ENCODE results near the gene ESR1.
"Not testable (repeated sequence)": the region's sequence is repeated elsewhere in the genome, so short reads cannot be mapped to it uniquely, and the experiment has no call there.

The ESR1 gene

GRCh38 chr6:151964412-151964811 lies 156.9 kb downstream of the ESR1 start:
- in situ Hi-C loops (cut with MboI; ENCODE audit: low sequenced_read_pairs) = not testable (repeated sequence)

GRCh38 chr6:151974061-151974617 lies 166.7 kb downstream of the ESR1 start:
- in situ Hi-C loops (cut with MboI; ENCODE audit: low sequenced_read_pairs) = no loop called here

- in situ Hi-C loops (cut with MboI; ENCODE audit: low sequenced_read_pairs) = no loop called here
Observed at GRCh38 chr6:151975795-151976194, 168.3 kb downstream of the ESR1 start.

- in situ Hi-C loops (cut with MboI; ENCODE audit: low sequenced_read_pairs) = not testable (repeated sequence)
Observed at GRCh38 chr6:151988199-151988598, 180.7 kb downstream of the ESR1 start.

- in situ Hi-C loops (cut with MboI; ENCODE audit: low sequenced_read_pairs) = no loop called here
Observed at GRCh38 chr6:151992091-151992490, 184.6 kb downstream of the ESR1 start.

GRCh38 chr6:151993364-151993763 lies 185.9 kb downstream of the ESR1 start:
- in situ Hi-C loops (cut with MboI; ENCODE audit: low sequenced_read_pairs) = no loop called here

GRCh38 chr6:151998784-151999183 lies 191.3 kb downstream of the ESR1 start:
- in situ Hi-C loops (cut with MboI; ENCODE audit: low sequenced_read_pairs) = no loop called here

GRCh38 chr6:151999194-151999593 lies 191.7 kb downstream of the ESR1 start:
- in situ Hi-C loops (cut with MboI; ENCODE audit: low sequenced_read_pairs) = no loop called here

GRCh38 chr6:152001408-152001807 lies 193.9 kb downstream of the ESR1 start:
- in situ Hi-C loops (cut with MboI; ENCODE audit: low sequenced_read_pairs) = no loop called here

- in situ Hi-C loops (cut with MboI; ENCODE audit: low sequenced_read_pairs) = no loop called here
Observed at GRCh38 chr6:152002306-152002705, 194.8 kb downstream of the ESR1 start.

- in situ Hi-C loops (cut with MboI; ENCODE audit: low sequenced_read_pairs) = no loop called here
Observed at GRCh38 chr6:152004036-152004566, 196.6 kb downstream of the ESR1 start.

GRCh38 chr6:152004896-152005295 lies 197.4 kb downstream of the ESR1 start:
- in situ Hi-C loops (cut with MboI; ENCODE audit: low sequenced_read_pairs) = no loop called here

- in situ Hi-C loops (cut with MboI; ENCODE audit: low sequenced_read_pairs) = no loop called here
Observed at GRCh38 chr6:152008779-152009178, 201.3 kb downstream of the ESR1 start.

- in situ Hi-C loops (cut with MboI; ENCODE audit: low sequenced_read_pairs) = no loop called here
Observed at GRCh38 chr6:152012227-152012626, 204.7 kb downstream of the ESR1 start.

- in situ Hi-C loops (cut with MboI; ENCODE audit: low sequenced_read_pairs) = no loop called here
Observed at GRCh38 chr6:152018876-152019275, 211.4 kb downstream of the ESR1 start.

- in situ Hi-C loops (cut with MboI; ENCODE audit: low sequenced_read_pairs) = no loop called here
Observed at GRCh38 chr6:152022303-152022702, 214.8 kb downstream of the ESR1 start.

- in situ Hi-C loops (cut with MboI; ENCODE audit: low sequenced_read_pairs) = no loop called here
Observed at GRCh38 chr6:152023613-152024012, 216.1 kb downstream of the ESR1 start.

- in situ Hi-C loops (cut with MboI; ENCODE audit: low sequenced_read_pairs) = no loop called here
Observed at GRCh38 chr6:152026291-152026690, 218.8 kb downstream of the ESR1 start.

GRCh38 chr6:152026744-152027143 lies 219.3 kb downstream of the ESR1 start:
- in situ Hi-C loops (cut with MboI; ENCODE audit: low sequenced_read_pairs) = not testable (repeated sequence)

- in situ Hi-C loops (cut with MboI; ENCODE audit: low sequenced_read_pairs) = not testable (repeated sequence)
Observed at GRCh38 chr6:152033765-152034164, 226.3 kb downstream of the ESR1 start.

GRCh38 chr6:152034631-152035030 lies 227.1 kb downstream of the ESR1 start:
- in situ Hi-C loops (cut with MboI; ENCODE audit: low sequenced_read_pairs) = no loop called here

GRCh38 chr6:152046118-152046517 lies 238.6 kb downstream of the ESR1 start:
- in situ Hi-C loops (cut with MboI; ENCODE audit: low sequenced_read_pairs) = no loop called here

- in situ Hi-C loops (cut with MboI; ENCODE audit: low sequenced_read_pairs) = no loop called here
Observed at GRCh38 chr6:152048921-152049320, 241.4 kb downstream of the ESR1 start.

All from HL-60/S4 treated with phorbol 12-myristate 13-acetate at 8.2 ng/mL for 4 days and 3 days (cell line).